Measurements from ENCODE around the gene KCNK5. TPM values are rescaled to one million over a fixed set of nuclear protein-coding genes. Genes with fewer than 3 reads are reported as not detected.

KCNK5 gene, protein sequence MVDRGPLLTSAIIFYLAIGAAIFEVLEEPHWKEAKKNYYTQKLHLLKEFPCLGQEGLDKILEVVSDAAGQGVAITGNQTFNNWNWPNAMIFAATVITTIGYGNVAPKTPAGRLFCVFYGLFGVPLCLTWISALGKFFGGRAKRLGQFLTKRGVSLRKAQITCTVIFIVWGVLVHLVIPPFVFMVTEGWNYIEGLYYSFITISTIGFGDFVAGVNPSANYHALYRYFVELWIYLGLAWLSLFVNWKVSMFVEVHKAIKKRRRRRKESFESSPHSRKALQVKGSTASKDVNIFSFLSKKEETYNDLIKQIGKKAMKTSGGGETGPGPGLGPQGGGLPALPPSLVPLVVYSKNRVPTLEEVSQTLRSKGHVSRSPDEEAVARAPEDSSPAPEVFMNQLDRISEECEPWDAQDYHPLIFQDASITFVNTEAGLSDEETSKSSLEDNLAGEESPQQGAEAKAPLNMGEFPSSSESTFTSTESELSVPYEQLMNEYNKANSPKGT
- under 0.01 and 0.06 TPM in 2 replicates for total RNA-seq

DNA sequence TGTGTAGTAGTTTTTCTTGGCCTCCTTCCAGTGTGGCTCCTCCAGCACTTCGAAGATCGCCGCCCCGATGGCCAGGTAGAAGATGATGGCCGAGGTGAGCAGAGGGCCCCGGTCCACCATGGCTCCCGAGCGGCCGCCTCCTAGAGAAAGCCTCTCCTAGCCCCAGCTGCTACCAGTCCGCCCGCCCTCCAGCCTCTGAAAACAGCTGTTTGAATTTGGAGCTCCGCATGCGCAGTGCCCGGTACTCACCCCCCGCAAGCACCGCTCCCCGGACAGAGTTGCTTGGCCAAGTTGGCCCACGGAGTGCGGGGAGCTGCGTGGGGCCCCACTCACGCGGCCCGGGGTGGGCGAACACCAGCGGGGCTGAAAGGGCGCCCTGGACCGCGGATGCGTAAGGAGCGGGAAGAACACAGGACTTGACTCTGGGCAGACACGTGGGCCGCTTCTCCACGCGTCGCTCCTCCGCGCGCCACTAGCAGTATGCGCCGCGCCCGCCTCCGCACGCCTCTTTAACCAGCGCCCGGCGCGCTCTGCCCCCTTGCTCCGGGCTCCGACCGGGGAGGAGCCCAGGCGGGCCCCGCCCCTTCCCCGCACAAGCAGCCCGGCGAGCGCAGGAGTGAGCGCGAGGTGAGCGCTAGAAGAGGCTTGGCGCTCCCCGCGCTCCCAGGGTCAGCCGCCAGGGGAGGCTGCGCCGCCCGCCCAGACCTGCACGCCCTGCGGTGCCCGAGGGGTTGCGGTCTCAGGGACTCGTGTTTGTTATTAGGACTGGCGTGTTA lies at the start of gene KCNK5:
KCNK5 (minus strand) TSS at position 484 of the 776 bp plus-strand sequence; CDS start at position 120, 364 bp downstream.

Other genes with a start within 250 kb of the KCNK5 start
- gene GLP1R, start 180.7 kb downstream of the KCNK5 start, total RNA-seq = not detected in 2 replicates
- gene SAYSD1, start 114.3 kb downstream of the KCNK5 start, total RNA-seq = 11.1 and 12.4 TPM in 2 replicates
- not detected in 2 replicates for gene KCNK17, start 84.9 kb upstream of the KCNK5 start, total RNA-seq
- not detected in 2 replicates for gene KCNK16, start 93.2 kb upstream of the KCNK5 start, total RNA-seq

Measured in aortic smooth muscle cell (primary cell).